T-helper 2 cell treated with Interferon-gamma antibody and Interleukin-4, amounts not matched to agents 100 ng/mL and 5 ng/mL, for 36 hours (primary cell): ENCODE measurements around the gene ASB2. TPM values are rescaled to one million over a fixed set of nuclear protein-coding genes. Genes with fewer than 3 reads are reported as not detected.

Experiments used
- intact Hi-C: fragments of 100-400 bp; cut with micrococcal nuclease; formaldehyde crosslinking; loops from one replicate; pipeline ENCODE4 v1.15.1; 2023
- total RNA-seq: library from RNA; stranded (reverse); gene quantifications from 2 replicates; pipeline ENCODE4 v1.2.3, GENCODE V29; 2022

ASB2 gene
- total RNA-seq, 1 donor from 2014 or later, result 55.8 TPM

DNA sequence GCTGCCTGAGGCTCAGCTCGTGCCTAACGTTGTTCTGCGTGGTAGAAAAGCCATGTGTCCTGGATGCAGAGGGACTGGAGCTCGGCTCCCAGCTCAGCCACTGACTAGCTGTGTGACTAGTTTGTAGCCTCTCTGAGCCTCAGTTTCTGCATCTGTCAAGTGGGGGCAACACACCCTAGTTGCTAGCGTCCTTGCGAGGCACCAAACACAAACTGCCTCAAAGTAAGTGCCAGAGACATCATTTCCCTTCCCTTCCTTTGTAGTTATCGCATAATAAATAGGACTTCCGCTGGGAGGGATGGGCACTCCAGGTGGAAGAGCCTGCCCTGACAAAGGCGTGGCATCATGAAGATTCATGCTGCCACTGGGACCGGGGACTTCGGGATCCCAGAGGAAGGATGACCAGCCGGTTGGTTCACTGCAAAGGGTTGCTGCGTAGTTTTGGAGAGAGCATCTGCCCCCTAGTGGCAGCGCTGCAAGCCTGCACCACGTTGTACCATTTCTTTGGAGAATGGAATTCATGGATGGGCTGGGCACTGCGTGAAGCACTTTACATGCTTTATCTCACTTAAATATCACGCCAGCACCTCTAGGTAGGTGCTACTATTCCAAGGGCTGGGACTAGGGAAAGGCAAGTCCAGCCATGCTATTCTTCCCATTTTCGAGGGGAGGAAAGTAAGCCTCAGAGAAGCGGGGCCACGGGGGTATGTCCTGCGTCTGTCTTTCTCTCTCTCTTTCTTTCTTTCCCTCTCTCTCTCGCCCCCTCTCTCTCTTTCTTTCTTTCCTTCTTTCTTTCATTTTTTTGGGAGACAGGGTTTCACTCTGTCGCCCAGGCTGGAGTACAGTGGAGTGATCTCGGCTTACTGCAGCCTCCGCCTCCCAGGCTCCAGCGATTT, 25.4 kb upstream of the ASB2 start:
- intact Hi-C loops, result loop anchor here (1.0 kb wide), 3 partner anchors 23 to 62 kb away; no protein-coding TSS in a partner anchor

- intact Hi-C loops, result loop anchor here (1.0 kb wide), 3 partner anchors 23 to 62 kb away; no protein-coding TSS in a partner anchor
These were observed 24.6 kb upstream of the ASB2 start for GRCh38 chr14:94001016-94001415.

DNA sequence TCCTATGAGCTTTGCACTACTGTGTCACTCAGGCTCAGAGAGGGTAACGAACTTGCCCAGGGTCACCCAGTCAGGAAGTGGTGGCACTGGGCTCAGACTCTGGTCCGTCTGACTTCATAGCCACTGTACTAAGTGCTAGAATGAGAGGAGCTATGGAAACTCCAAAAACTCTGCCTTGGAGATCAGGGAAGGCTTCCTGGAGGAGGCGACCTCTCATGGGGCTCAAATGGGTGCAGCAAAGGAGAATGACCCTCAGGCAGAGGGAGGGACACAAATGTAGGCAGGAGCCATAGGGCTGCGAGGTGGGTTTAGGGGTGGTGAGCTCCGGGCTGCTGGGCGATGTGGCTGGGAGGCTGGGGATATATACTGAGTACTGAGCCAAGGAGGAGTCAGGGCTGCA, 23.9 kb upstream of the ASB2 start:
- intact Hi-C loops, result no loop called here

DNA sequence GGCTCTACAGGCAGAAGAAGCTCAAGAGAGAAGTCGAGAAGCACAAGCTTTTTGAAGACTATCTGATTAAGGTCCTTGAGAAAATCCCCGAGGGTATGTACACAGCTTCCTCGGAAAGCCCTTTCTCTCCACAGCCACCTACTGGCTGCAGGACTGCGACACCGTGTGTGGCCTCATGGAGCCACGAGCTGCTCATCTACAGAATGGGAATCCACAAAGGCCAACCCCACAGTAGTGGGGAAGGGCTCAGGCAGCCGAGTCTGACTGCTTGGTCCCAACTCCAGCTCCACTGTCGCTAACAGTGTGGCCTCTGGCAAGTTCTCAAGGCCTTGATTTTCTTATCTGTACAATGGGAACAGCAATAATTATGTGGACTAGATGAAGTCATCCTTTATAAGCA, 23.2 kb upstream of the ASB2 start:
- intact Hi-C loops, result no loop called here

DNA sequence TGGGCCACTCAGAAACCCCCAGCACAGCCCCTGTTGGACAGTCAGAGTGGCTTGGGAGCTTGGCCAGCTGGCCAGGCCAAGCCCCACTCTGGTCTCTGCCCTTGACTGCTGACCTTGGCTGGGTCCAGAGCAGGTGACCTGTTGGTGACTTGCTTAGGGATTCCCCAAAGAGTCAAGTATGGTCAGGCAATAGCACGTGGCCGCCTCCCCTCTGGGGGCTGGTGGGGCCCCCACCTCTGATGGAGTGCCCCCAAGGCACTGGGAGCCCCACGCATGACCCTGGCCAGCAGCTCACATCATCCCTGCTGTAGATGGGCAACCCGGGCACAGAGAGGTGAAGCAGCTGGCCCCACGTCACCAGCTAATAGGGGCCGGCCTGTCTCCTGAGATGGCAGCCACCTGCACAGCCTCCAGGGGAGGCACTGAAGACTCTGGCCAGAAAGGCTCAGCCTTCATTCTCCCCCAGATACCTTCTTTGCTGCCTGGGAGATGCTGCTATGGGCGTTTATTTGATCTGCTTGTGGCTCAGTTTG, 22.6 kb upstream of the ASB2 start:
- intact Hi-C loops, result no loop called here

- intact Hi-C loops, result no loop called here
These were observed 21.8 kb upstream of the ASB2 start for GRCh38 chr14:93997916-93998870.

DNA sequence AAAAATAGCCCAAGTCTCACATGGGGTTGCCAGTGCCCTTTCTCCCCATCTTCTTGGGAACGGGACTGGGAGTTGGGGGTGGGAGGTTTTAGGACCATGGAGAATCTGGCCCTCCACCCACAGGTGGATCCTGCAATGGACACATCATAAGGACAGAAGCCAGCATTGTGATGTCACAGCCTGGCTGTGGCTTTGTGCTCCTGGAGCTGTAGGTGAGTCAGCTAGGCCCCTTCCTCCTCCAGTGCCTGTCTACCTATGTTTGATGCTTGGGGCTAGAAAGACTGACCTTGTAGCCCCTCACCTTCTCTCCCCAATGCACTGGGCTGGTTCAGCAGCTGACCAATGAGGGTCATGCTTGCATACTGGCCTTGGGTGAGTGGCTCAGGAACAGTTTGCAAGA, 20.7 kb upstream of the ASB2 start, which contains the start of gene CCDC197:
Gene CCDC197, plus strand, starts transcription at position 220 of the 400 bp plus-strand sequence. CDS start 831 bp downstream, outside the sequence.
- intact Hi-C loops, result no loop called here

DNA sequence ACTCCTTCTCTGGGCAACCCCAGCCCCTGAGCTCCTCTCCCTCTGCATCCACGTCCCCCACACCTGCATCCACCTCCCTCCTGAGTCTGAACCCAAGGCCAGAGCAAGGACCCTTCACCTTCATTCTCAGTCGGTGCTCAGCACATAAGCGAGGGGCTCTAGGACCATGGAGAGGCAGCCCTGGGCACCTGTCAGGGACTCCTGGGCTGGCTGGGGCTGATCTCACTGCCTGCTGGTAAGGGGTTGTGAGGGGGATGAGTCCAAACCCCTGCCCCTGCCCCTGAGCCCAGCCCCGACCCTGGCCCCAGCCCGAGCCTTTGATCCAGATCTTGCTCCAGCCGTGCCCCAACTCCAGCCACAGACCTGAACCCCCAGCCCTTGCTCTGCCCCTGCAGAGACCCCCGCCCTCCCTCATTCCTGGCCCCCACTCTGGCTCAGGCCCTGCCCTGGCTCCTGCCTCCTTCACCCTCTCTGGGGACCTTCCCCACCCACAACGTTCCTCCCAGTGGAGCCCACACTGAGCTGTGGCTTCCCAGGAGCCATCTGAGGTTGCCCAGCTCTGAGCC, 19.8 kb upstream of the ASB2 start:
- intact Hi-C loops, result no loop called here

DNA sequence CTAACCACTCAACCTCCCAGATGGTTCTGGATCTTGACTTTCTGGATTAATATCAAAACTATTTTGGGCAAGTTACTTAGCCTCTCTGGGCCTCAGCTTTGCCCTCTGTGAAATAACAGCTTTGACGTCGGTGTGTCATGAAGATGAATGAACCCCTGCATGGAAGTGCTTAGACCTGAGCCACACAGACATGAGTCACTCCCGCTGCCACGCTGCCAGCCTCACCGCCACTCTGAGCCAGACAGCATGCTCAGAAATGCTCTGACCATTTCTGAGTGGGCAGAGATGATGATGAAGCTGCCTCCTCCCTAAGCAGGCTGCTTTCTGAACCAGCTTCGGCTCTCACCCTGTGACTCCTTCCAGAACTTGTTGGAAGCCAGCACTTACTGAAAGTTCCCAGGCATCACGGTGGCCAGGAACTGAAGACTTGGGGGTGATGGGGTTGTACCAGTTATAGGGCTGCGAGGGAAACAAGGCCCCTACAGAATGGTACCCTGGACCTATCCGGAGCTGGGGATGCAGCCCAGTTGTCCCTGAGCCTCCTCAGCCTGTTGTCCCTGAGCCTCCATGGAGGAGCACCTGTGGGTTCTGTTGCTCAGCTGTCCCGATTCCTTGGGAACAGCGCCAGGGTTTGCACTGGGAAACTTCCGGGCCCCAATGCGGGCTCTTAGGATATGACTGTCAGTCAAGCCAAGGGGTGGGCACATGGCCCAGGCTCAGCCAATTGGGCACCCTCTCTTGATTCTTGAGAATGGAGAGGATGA, 18.7 kb upstream of the ASB2 start:
- intact Hi-C loops, result no loop called here

DNA sequence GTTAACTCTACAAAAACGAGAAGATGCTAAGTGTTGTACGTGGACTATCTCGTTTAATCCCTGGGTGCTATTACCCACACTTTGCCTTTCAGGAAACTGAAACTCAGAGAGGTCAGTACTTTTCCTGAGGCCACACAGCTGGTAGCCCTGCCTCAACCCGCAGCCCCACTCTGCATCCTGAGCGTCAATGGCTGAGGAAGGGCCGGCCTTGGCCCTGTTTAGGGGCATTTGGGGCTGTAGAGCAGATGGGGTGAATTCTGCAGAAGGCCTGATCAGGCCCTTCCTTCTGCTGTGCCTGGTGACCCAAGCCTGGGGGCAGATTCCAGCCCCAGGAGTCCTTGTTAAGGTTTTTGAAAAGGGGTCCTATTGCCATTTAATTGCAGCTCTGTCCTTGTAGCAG, 17.0 kb upstream of the ASB2 start:
- intact Hi-C loops, result no loop called here

DNA sequence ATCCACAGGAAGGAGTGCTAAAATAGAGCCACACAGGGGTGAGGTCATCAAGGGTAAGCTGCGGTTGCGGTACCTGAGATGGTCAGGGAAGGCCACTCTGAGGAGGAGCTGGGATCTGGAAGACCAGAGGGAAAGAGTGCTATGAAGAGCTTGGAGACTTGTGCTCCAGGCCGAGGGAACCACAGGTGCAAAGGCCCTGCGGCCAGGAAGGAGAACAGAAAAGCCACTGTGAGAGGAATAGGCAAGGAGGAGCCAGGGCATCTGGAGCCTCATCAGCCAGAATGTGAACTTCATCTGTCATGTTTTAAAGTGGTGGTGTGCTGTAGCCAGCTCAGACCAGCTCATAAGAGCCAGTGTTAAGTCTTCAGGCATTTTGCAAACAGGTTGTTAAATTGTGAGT, 15.3 kb upstream of the ASB2 start:
- intact Hi-C loops, result no loop called here

GRCh38 chr14:93991212-93991611, 14.8 kb upstream of the ASB2 start:
- intact Hi-C loops, result no loop called here

DNA sequence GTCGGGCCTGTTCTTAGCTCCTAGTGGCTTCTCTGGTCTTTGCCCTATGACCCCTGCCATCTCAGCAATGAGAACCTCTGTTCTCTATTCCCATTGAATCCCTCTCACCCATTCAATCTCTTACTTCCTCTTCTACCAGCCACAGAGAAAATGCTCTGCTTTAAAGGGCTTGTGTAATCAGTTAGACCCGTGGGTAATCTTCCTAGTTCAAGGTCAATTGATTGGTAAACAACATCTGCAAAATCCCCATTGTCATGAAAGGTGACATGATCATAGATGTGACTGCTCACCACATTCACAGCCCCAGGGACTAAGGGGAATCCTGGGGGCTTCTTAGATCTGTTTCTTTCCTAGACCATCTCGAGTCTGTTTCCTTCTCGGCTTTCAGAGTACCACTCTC, 13.6 kb upstream of the ASB2 start:
- intact Hi-C loops, result no loop called here

- intact Hi-C loops, result no loop called here
These were observed 11.6 kb upstream of the ASB2 start for GRCh38 chr14:93987815-93988476.

DNA sequence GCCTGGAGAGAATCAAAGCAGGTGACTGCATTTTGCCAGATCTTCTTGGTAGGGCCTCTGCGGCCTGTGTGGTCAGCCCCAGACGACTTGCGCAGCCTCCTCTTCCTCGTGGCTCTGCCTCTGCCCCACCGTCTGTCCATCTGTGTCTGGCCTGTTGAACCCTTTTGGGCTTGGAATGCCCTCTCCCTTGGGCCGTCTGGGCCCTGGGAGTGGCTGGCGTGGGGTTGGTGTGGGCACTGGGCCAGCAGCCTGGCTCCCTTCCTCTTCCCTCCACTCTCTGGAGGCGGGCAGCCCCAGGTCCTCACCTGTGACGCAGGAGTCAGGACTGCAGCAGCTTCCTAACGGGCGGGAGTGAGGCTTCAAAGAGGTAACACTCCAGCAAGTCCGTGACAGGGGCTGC, 11.0 kb upstream of the ASB2 start:
- intact Hi-C loops, result no loop called here

GRCh38 chr14:93986955-93987354, 10.6 kb upstream of the ASB2 start:
- intact Hi-C loops, result no loop called here

GRCh38 chr14:93984987-93985410, 8.6 kb upstream of the ASB2 start:
- intact Hi-C loops, result no loop called here

DNA sequence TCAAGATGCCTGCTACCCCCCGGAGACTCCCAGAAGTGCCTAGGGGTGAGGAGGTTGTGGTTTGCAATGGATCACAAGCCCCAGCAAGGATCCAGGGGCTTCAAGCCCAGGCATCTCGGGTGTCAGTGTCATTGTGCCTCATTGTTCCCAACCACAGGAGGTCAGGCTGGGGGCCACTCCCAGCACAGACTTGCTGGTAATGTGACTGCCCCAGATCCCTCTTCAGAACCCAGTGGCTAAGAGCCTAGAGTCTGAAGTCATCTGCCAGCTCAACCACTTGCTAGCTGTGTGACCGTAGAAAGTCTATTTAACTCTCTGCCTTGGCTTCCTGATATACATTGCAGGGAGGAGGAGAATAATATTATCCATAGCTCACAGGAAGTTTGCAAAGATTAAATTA, 7.7 kb upstream of the ASB2 start:
- intact Hi-C loops, result no loop called here

GRCh38 chr14:93982230-93983007, 6.0 kb upstream of the ASB2 start:
- intact Hi-C loops, result no loop called here
